ENCODE data around the gene ZNF841. TPM values are rescaled to one million over a fixed set of nuclear protein-coding genes. Genes with fewer than 3 reads are reported as not detected.
A peak's percentile ranks its signal among the peaks of the same experiment; 100 is the strongest.

The ZNF841 gene
- total and polyA plus RNA-seq, 2 of the 13 experiments (the other 11 are each of a cell fraction or from before 2014, with no cell fraction given) = 6.2 to 14.2 TPM

DNA sequence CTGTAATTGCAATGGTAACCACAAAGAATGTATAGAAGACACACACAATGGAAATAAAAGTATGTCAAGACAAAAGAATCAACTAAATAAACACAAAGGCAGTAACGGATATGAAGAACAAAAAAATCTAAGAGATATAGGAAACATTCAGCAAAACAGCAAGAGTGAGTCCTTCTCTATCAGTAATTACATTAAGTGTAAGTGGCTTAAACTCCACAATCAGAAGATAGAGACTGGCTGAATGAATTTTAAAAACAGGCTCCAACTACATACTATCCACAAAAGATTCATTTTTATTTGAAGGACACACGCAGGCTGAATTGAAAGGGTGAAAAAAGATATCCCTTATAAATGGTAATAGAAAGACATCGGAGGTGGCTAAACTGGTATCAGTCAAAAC, 24.7 kb upstream of the ZNF841 start (continued):
- TF ChIP-seq ZBTB10 (CRISPR knock-in tag; IDR thresholded peaks at IDR 0.05; ENCODE audit: borderline replicate concordance) (no peak), ETV6 (CRISPR knock-in tag; conservative IDR thresholded peaks at IDR 0.05) (no peak), ZNF496 (CRISPR knock-in tag; IDR thresholded peaks at IDR 0.05; ENCODE audit: insufficient replicate concordance) (no peak), PAX8 (CRISPR knock-in tag; IDR thresholded peaks at IDR 0.05; ENCODE audit: borderline replicate concordance) (no peak), ZNF788 (CRISPR knock-in tag; IDR thresholded peaks at IDR 0.05; ENCODE audit: borderline replicate concordance) (no peak), THAP9 (CRISPR knock-in tag; IDR thresholded peaks at IDR 0.05; ENCODE audit: borderline replicate concordance) (no peak)

- DNase-seq (ENCODE audit: low spot score) (no peak), FAIRE-seq (no peak), ATAC-seq (no peak)
- 94% methylated on average over 12 of the region's 12 CpGs for WGBS (ENCODE audit: low lambda C conversion rate)
- Histone ChIP-seq H3K4me3 (replicated peaks in 1 of 3; ENCODE audit: insufficient read depth in 1 of 3, low read depth in 2 of 3, low read length in 3 of 3) (no peak overlapping the region), H3K27ac (ENCODE audit: extremely low read length, insufficient read depth, low read length) (no peak overlapping the region), H3K9ac (ENCODE audit: insufficient read depth, low read depth, low read length) (no peak overlapping the region), H3K4me2 (ENCODE audit: low read depth, low read length) (no peak overlapping the region), H3K4me1 (ENCODE audit: insufficient read depth, low read length) (no peaks in the 10 kb centered on the region), H3K9me3 (ENCODE audit: low read length) (peaks cover 99% of the 10 kb centered on the region), H3K79me2 (ENCODE audit: insufficient read depth, low read length) (no peaks in the 10 kb centered on the region), H3K36me3 (replicated peaks in 1 of 2; ENCODE audit: control insufficient read depth in 1 of 2, insufficient read depth in 2 of 2, low read length in 2 of 2) (peaks cover 15 to 58% of the 10 kb centered on the region in 2 experiments), H2AFZ (ENCODE audit: low read length) (no peak overlapping the region), H4K20me1 (ENCODE audit: insufficient read depth, low read length) (no peaks in the 10 kb centered on the region), H3K27me3 (ENCODE audit: control insufficient read depth in 1 of 2, insufficient read depth in 2 of 2, low read length in 2 of 2) (no peaks in the 10 kb centered on the region)
- TF ChIP-seq ZNF280D (CRISPR knock-in tag; IDR thresholded peaks at IDR 0.05) = 0 out of 2 replicates have a peak, but pooled peaks have one; percentile 24
- peak; percentile 100 for TF ChIP-seq ZNF274 (CRISPR knock-in tag; IDR thresholded peaks at IDR 0.05)
- 0 out of 2 replicates have a peak, but pooled peaks have one; percentile 54 for TF ChIP-seq SETDB1 (CRISPR knock-in tag; IDR thresholded peaks at IDR 0.05; ENCODE audit: borderline replicate concordance)
- no peak for TF ChIP-seq ZNF12 (CRISPR knock-in tag; IDR thresholded peaks at IDR 0.05)
- no peak for TF ChIP-seq RAD51 (IDR thresholded peaks at IDR 0.05; ENCODE audit: borderline replicate concordance)
- no TSS peak for BruUV-seq (replicated peaks)
- in situ Hi-C loops (cut with HindIII; ENCODE audit: extremely low pct_ligation_motif_present, low pct_unique_long_range_greater_than_20kb) = no loop called here
- ChIA-PET POLR2A (no interaction called here), CTCF (ENCODE audit: low intra/inter-chr PET ratio, low total read pairs) (no interaction called here)
- intact Hi-C loops (cut with micrococcal nuclease; ENCODE audit: unreplicated experiment) = no loop called here
These were observed 20.0 kb upstream of the ZNF841 start for GRCh38 chr19:52115526-52116053.

Measured in HepG2 (cell line).